Activated naive CD4-positive, alpha-beta T cell treated with anti-CD3 and anti-CD28 coated beads, Interleukin-2, amount 10 ng/mL, durations not matched to agents 7 days and 5 days (primary cell): ENCODE results near the gene SDE2.

Experiments used
- CTCF ChIA-PET: fragments of 350-600 bp; sonication (Branson Sonifier 250); formaldehyde crosslinking; loops from one replicate; lab custom pipeline; 2021; ENCODE audit warnings: antibody characterized with exemption; lab: Charles Lee
- DNase-seq: peaks from one replicate; pipeline ENCODE4 v3.0.0-alpha.2; 2020
- H3K27ac Mint-ChIP-seq: one replicate; pipeline ENCODE4 v1.8.0; 2021; ENCODE audit warnings: mild to moderate bottlenecking, moderate library complexity, mixed read lengths
- H3K27me3 Mint-ChIP-seq: one replicate; pipeline ENCODE4 v1.8.0; 2021; ENCODE audit warnings: mild to moderate bottlenecking, mixed read lengths
- H3K36me3 Mint-ChIP-seq: one replicate; pipeline ENCODE4 v1.8.0; 2021; ENCODE audit warnings: mixed read lengths
- H3K4me1 Mint-ChIP-seq: one replicate; pipeline ENCODE4 v1.8.0; 2021; ENCODE audit warnings: mixed read lengths
- H3K4me3 Mint-ChIP-seq: one replicate; pipeline ENCODE4 v1.8.0; 2021; ENCODE audit warnings: mild to moderate bottlenecking, moderate library complexity, mixed read lengths
- H3K9me3 Mint-ChIP-seq: one replicate; pipeline ENCODE4 v1.8.0; 2021; ENCODE audit warnings: mixed read lengths

The SDE2 gene

GRCh38 chr1:225999227-225999911 lies at the start of gene SDE2:
TSS of gene SDE2 (minus strand) at chr1:225999343. CDS start at chr1:225999312, 31 bp downstream.
- Mint-ChIP-seq H3K27ac (peak within 1 kb of the TSS; percentile 99), H3K9me3 (peaks cover 2% of the 10 kb centered on the region), H3K27me3 (no peaks in the 10 kb centered on the region), H3K4me1 (peaks cover 75% of the 10 kb centered on the region), H3K36me3 (peaks cover 20% of the 10 kb centered on the region), H3K4me3 (peak within 1 kb of the TSS; percentile 99)
- CTCF ChIA-PET = interaction anchor here (0.7 to 1.7 kb wide), 5 partner anchors 12 to 532 kb away, joined by 3 to 13 read pairs (median 6); partner anchors contain the start of gene H3-3A
- peak; percentile 100 for DNase-seq

DNA sequence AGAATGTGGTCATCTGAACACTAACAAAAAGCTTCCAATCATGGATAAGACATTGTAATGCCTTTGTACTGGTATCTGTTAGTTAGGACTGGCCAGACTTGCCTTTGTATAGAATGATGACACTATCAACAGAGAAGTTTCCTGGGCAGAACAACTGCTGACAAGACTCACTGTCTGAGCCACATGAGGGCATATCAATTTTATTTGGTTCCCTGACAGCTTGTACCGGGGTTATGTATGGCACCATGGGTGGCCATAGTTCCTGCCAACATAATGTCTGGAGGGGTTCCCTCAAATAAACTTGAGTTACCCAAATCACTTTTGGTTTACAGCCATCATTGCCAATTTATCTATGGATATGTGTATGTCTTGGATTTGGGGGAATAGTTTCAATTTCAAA lies 49.7 kb upstream of the SDE2 start:
- Mint-ChIP-seq H3K4me1 (no peaks in the 10 kb centered on the region), H3K36me3 (no peaks in the 10 kb centered on the region), H3K4me3 (no peak overlapping the region), H3K27me3 (peaks cover 21% of the 10 kb centered on the region), H3K9me3 (no peaks in the 10 kb centered on the region), H3K27ac (no peak overlapping the region)
- CTCF ChIA-PET = no interaction called here
- no peak for DNase-seq

- Mint-ChIP-seq H3K27ac (no peak overlapping the region), H3K9me3 (no peaks in the 10 kb centered on the region), H3K36me3 (no peaks in the 10 kb centered on the region), H3K4me3 (no peak overlapping the region), H3K4me1 (no peaks in the 10 kb centered on the region), H3K27me3 (peaks cover 21% of the 10 kb centered on the region)
- CTCF ChIA-PET = no interaction called here
- no peak for DNase-seq
Measured at GRCh38 chr1:226047495-226047894, 48.4 kb upstream of the SDE2 start.

DNA sequence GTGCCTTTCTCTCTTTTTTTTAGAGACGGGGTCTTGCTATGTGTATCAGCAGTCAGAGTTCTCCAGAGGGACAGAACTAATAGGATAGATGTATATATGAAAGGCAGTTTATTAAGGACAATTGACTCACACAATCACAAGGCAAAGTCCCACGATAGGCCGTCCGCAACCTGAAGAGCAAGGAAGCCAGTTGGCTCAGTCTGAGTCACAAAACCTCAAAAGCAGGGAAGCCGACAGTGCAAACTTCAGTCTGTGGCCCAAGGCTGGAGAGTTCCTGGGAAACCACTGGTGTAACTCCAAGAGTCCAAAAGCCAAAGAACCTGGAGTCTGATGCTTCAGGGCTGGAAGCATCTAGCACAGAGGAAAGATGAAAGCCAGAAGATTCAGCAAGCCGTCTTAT lies 47.1 kb upstream of the SDE2 start:
- H3K27ac Mint-ChIP-seq = no peak overlapping the region
- H3K9me3 Mint-ChIP-seq = no peaks in the 10 kb centered on the region
- CTCF ChIA-PET = no interaction called here
- no peaks in the 10 kb centered on the region for H3K4me1 Mint-ChIP-seq
- no peak for DNase-seq
- peaks cover 26% of the 10 kb centered on the region for H3K27me3 Mint-ChIP-seq
- H3K36me3 Mint-ChIP-seq = no peaks in the 10 kb centered on the region
- H3K4me3 Mint-ChIP-seq = no peak overlapping the region

DNA sequence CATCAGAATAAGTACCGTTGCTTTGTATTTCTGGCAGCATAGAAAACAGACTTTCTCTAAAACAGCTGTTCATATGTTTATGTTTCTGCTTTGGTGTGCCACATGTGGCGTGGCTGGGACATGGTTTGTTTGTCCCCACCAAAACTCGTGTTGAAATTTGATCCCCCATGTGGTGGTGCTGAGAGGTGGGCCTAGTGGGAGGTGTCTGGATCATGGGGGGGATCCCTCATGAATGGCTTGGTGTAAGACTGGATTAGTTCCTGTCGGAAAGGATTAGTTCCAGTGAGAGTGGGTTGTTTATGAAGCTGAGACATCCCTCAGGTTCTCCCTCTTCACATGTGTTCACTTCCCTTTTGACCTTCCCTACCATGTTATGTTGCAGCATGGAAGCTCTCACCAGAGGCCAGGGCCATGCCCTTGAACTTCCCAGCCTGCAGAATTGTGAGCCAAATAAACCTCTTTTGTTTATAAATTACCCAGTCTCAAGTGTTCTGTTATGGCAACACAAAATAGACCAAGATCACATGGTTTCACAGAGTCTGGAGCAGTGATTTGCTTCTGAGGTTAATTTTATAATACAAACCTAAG lies 45.5 kb upstream of the SDE2 start:
- CTCF ChIA-PET = no interaction called here
- no peak for DNase-seq
- no peaks in the 10 kb centered on the region for H3K9me3 Mint-ChIP-seq
- peaks cover 31% of the 10 kb centered on the region for H3K27me3 Mint-ChIP-seq
- H3K36me3 Mint-ChIP-seq = no peaks in the 10 kb centered on the region
- H3K27ac Mint-ChIP-seq = no peak overlapping the region
- H3K4me3 Mint-ChIP-seq = no peak overlapping the region
- H3K4me1 Mint-ChIP-seq = no peaks in the 10 kb centered on the region

DNA sequence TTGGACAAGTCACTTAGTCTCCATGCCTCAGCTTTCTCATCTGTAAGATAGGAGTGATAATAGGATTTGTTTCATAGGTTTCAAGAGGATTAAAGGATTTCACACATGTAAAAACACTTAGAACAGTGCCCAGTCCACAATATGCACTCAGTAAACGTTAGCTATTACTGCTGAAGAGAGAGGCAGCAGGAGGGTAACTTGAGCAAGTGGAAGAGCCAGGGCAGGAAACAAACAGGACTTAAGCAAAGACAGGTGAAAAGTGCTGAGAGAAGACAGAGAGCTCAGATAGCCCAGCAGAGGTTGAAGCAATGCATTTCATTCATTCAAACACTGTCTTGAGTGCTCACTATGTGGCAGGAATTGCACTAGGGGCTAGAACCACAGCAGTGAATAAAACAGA lies 42.3 kb upstream of the SDE2 start:
- H3K4me1 Mint-ChIP-seq = no peaks in the 10 kb centered on the region
- no peaks in the 10 kb centered on the region for H3K36me3 Mint-ChIP-seq
- DNase-seq = no peak
- H3K27me3 Mint-ChIP-seq = peaks cover 18% of the 10 kb centered on the region
- no peak overlapping the region for H3K27ac Mint-ChIP-seq
- no peaks in the 10 kb centered on the region for H3K9me3 Mint-ChIP-seq
- CTCF ChIA-PET = no interaction called here
- no peak overlapping the region for H3K4me3 Mint-ChIP-seq

- CTCF ChIA-PET = no interaction called here
- no peak overlapping the region for H3K27ac Mint-ChIP-seq
- DNase-seq = no peak
- H3K4me1 Mint-ChIP-seq = no peaks in the 10 kb centered on the region
- H3K4me3 Mint-ChIP-seq = no peak overlapping the region
- H3K36me3 Mint-ChIP-seq = no peaks in the 10 kb centered on the region
- H3K27me3 Mint-ChIP-seq = peaks cover 13% of the 10 kb centered on the region
- no peaks in the 10 kb centered on the region for H3K9me3 Mint-ChIP-seq
Measured at GRCh38 chr1:226038661-226039060, 39.5 kb upstream of the SDE2 start.

- no peak for DNase-seq
- H3K27ac Mint-ChIP-seq = no peak overlapping the region
- no peaks in the 10 kb centered on the region for H3K36me3 Mint-ChIP-seq
- no peak overlapping the region for H3K4me3 Mint-ChIP-seq
- H3K27me3 Mint-ChIP-seq = peaks cover 12% of the 10 kb centered on the region
- no peaks in the 10 kb centered on the region for H3K4me1 Mint-ChIP-seq
- H3K9me3 Mint-ChIP-seq = no peaks in the 10 kb centered on the region
- CTCF ChIA-PET = no interaction called here
Measured at GRCh38 chr1:226035915-226036314, 36.8 kb upstream of the SDE2 start.

GRCh38 chr1:226034482-226034881 lies 35.3 kb upstream of the SDE2 start:
- Mint-ChIP-seq H3K27ac (no peak overlapping the region), H3K4me3 (no peak overlapping the region), H3K27me3 (peaks cover 7% of the 10 kb centered on the region), H3K9me3 (no peaks in the 10 kb centered on the region), H3K4me1 (no peaks in the 10 kb centered on the region), H3K36me3 (no peaks in the 10 kb centered on the region)
- CTCF ChIA-PET = no interaction called here
- no peak for DNase-seq

DNA sequence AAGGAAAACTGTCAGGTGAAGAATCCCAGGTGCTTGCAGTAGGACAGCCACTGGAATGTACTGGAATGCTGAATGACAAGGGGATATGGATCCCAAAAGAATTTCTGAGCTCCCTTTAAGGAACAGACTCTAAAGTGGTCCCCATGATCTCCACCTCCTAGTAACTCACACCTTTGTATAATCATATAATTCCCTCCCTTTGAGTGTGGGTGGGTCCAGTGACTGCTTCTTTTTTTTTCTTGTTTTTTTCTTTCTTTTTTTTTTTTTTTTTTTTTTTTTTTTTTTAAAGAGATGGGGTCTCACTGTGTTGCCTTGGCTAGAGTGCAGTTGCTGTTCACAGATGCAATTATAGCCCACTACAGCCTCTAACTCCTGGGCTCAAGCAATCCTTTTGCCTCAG lies 34.8 kb upstream of the SDE2 start:
- no peaks in the 10 kb centered on the region for H3K36me3 Mint-ChIP-seq
- CTCF ChIA-PET = no interaction called here
- peaks cover 7% of the 10 kb centered on the region for H3K27me3 Mint-ChIP-seq
- no peak for DNase-seq
- H3K9me3 Mint-ChIP-seq = no peaks in the 10 kb centered on the region
- no peak overlapping the region for H3K27ac Mint-ChIP-seq
- no peak overlapping the region for H3K4me3 Mint-ChIP-seq
- no peaks in the 10 kb centered on the region for H3K4me1 Mint-ChIP-seq

GRCh38 chr1:226033582-226033981 lies 34.4 kb upstream of the SDE2 start:
- H3K9me3 Mint-ChIP-seq = no peaks in the 10 kb centered on the region
- CTCF ChIA-PET = no interaction called here

GRCh38 chr1:226029568-226030225 lies 30.6 kb upstream of the SDE2 start:
- Mint-ChIP-seq H3K27ac (no peak overlapping the region), H3K4me3 (no peak overlapping the region), H3K36me3 (no peaks in the 10 kb centered on the region), H3K4me1 (peaks cover 5% of the 10 kb centered on the region), H3K27me3 (peaks cover 11% of the 10 kb centered on the region), H3K9me3 (no peaks in the 10 kb centered on the region)
- DNase-seq = no peak
- CTCF ChIA-PET = no interaction called here

More at GRCh38 chr1:226033582-226033981, 34.4 kb upstream of the SDE2 start:
- Mint-ChIP-seq H3K27me3 (peaks cover 8% of the 10 kb centered on the region), H3K36me3 (no peaks in the 10 kb centered on the region), H3K4me1 (no peaks in the 10 kb centered on the region), H3K27ac (no peak overlapping the region), H3K4me3 (no peak overlapping the region)
- no peak for DNase-seq

DNA sequence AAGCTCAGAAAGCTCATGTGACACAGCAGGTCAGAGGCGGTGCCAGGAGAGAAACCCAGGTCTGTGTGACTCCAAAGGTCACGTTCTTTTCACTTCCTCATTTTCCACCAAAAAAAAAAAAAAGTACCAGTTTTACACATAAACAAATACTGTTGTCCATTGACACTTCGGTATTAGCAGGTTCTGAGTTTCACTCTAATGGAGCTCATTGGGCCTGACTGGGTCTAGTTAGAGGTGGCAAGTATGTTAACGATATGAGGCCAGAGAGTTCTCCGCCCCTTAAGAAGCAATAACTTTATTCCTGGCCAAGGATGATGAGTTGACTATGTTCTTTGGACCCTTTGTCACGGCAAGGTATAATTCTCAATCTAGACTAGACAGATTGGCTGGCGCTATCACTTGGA lies 30.0 kb upstream of the SDE2 start:
- no peaks in the 10 kb centered on the region for H3K36me3 Mint-ChIP-seq
- H3K4me1 Mint-ChIP-seq = peaks cover 5% of the 10 kb centered on the region
- no peak overlapping the region for H3K27ac Mint-ChIP-seq
- H3K9me3 Mint-ChIP-seq = no peaks in the 10 kb centered on the region
- peaks cover 11% of the 10 kb centered on the region for H3K27me3 Mint-ChIP-seq
- H3K4me3 Mint-ChIP-seq = no peak overlapping the region
- no peak for DNase-seq
- CTCF ChIA-PET = interaction anchor here (0.7 kb wide), 1 partner anchor 15 kb away, joined by 4 read pairs; no protein-coding TSS in a partner anchor

GRCh38 chr1:226027538-226028217 lies 28.5 kb upstream of the SDE2 start:
- Mint-ChIP-seq H3K27ac (no peak overlapping the region), H3K27me3 (peaks cover 11% of the 10 kb centered on the region), H3K9me3 (no peaks in the 10 kb centered on the region), H3K4me3 (no peak overlapping the region), H3K36me3 (no peaks in the 10 kb centered on the region), H3K4me1 (peaks cover 5% of the 10 kb centered on the region)
- CTCF ChIA-PET = no interaction called here
- no peak for DNase-seq
